ENCODE results near the gene ACTRT2. TPM values are rescaled to one million over a fixed set of nuclear protein-coding genes. Genes with fewer than 3 reads are reported as not detected.

The ACTRT2 gene
- total and polyA plus RNA-seq, 2 donors (not counting 1 experiment from before 2014, with no cell fraction given), result not detected

DNA sequence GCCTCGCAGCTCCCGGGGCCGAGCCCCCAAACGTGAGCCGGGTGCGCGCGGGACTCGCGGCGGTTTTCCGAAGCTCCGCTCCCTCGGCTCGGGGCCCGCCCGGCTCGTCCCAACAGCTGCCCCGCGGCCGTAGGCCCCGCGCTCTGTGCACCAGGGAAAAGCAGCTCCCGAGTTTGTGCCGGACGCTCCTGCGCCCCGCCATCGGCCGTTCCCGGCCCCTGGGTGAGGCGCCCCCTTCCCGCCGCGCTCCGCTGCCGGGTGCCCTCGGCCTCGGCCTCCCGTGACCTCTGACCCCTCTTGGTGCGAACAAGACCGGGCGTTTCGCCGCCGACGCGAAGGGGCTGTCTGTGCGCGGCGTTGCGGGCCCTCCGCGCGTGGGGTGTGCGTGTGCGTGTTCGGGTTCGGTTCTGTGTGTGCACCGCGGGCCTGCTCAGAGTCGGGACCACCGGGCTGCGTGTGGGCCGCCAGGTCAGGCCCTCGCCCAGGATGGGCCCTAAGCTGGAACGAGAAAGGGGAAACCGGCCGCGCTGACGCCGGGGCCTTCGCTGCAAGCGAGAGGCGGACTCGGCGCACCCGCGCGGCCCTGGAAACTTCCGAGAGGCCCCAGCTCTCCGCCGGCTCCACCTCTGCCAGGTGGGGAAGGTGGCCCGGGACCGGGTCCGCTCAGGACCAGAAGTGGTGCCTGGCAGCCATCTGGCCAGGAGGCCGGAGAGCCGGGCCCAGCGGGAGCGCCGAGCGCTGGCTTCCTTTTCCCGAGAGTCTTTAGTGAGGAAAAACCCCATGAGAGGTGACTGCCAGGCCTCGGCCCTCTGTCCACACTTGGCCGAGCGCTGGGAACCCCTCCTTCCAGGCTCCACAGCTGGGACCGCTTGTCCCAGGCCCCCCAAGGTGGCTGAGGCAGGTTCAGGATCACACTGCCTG, 49.6 kb downstream of the ACTRT2 start:
- Histone ChIP-seq H3K27ac (ENCODE audit: low read length in 2 of 2) (no peak overlapping the region), H3K79me2 (ENCODE audit: control insufficient read depth, insufficient read depth, low read length) (no peaks in the 10 kb centered on the region), H3K4me1 (ENCODE audit: control insufficient read depth in 2 of 2, insufficient read depth in 2 of 2, low read length in 2 of 2) (peaks cover 0 to 4% of the 10 kb centered on the region in 2 donors), H3K4me3 (ENCODE audit: control extremely low read depth in 1 of 5, extremely low read depth in 1 of 5, insufficient read depth in 1 of 5, low read depth in 2 of 5, low read length in 4 of 5) (no peak overlapping the region), H3K27me3 (replicated peaks in 1 of 4; ENCODE audit: control extremely low read depth in 1 of 4, control insufficient read depth in 3 of 4, insufficient read depth in 4 of 4, low read length in 3 of 4) (peaks cover 0 to 58% (median 4%) of the 10 kb centered on the region in 4 experiments), H3K9ac (ENCODE audit: low read length) (no peak overlapping the region), H3K4me2 (replicated peaks; ENCODE audit: low read depth, low read length, poor library complexity, severe bottlenecking) (peak overlapping the region; percentile 53), H3K9me3 (ENCODE audit: control extremely low read depth in 1 of 3, control insufficient read depth in 2 of 3, insufficient read depth in 1 of 3, low read length in 2 of 3) (peaks cover 0 to 13% (median 0%) of the 10 kb centered on the region in 3 donors), H3K36me3 (replicated peaks in 1 of 2; ENCODE audit: control extremely low read depth in 1 of 2, control insufficient read depth in 1 of 2, extremely low read depth in 1 of 2, insufficient read depth in 2 of 2, low read length in 1 of 2) (no peaks in the 10 kb centered on the region), H2AFZ (ENCODE audit: insufficient read depth, low read depth, low read length, poor library complexity, severe bottlenecking) (no peak overlapping the region), H4K20me1 (ENCODE audit: control insufficient read depth, insufficient read depth, low read length, poor library complexity, severe bottlenecking) (no peaks in the 10 kb centered on the region)
- intact Hi-C loops (cut with micrococcal nuclease), result no loop called here
- DNase-seq (no peak), ATAC-seq (ENCODE audit: low read depth) (no peak)
- Mint-ChIP-seq H3K27ac (no peak overlapping the region), H3K4me3 (peak overlapping the region; percentile 64), H3K4me1 (peaks cover 6% of the 10 kb centered on the region), H3K9me3 (ENCODE audit: insufficient read depth) (no peaks in the 10 kb centered on the region), H3K27me3 (peaks cover 30% of the 10 kb centered on the region)
- WGBS (ENCODE audit: insufficient coverage), result 12% methylated on average over 97 of the region's 97 CpGs
- POLR2A ChIA-PET, result no interaction called here
- CTCF ChIA-PET, result no interaction called here
- TF ChIP-seq, protein P1, sequence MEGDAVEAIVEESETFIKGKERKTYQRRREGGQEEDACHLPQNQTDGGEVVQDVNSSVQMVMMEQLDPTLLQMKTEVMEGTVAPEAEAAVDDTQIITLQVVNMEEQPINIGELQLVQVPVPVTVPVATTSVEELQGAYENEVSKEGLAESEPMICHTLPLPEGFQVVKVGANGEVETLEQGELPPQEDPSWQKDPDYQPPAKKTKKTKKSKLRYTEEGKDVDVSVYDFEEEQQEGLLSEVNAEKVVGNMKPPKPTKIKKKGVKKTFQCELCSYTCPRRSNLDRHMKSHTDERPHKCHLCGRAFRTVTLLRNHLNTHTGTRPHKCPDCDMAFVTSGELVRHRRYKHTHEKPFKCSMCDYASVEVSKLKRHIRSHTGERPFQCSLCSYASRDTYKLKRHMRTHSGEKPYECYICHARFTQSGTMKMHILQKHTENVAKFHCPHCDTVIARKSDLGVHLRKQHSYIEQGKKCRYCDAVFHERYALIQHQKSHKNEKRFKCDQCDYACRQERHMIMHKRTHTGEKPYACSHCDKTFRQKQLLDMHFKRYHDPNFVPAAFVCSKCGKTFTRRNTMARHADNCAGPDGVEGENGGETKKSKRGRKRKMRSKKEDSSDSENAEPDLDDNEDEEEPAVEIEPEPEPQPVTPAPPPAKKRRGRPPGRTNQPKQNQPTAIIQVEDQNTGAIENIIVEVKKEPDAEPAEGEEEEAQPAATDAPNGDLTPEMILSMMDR (IDR thresholded peaks at IDR 0.05), result no peak
- TF ChIP-seq EZH2 (IDR thresholded peaks at IDR 0.05; ENCODE audit: borderline replicate concordance, insufficient read depth, low read depth, low read length, poor library complexity, severe bottlenecking), result no peak
